ENCODE data around the gene SC5D. TPM values are rescaled to one million over a fixed set of nuclear protein-coding genes. Genes with fewer than 3 reads are reported as not detected.
A peak's percentile ranks its signal among the peaks of the same experiment; 100 is the strongest.

SC5D gene
- total RNA-seq, 4 donors from 2014 or later: 7.7 to 56.0 (median 23.1) TPM

- no peaks in the 10 kb centered on the region for H3K36me3 ChIP-seq
- no peak overlapping the region for H3K27ac ChIP-seq
- no peak overlapping the region for H3K4me3 ChIP-seq
- DNase-seq: no peak
- H3K4me1 ChIP-seq: no peaks in the 10 kb centered on the region
- H3K27me3 ChIP-seq: no peaks in the 10 kb centered on the region
- no peak for TF ChIP-seq POLR2A (IDR thresholded peaks at IDR 0.05)
- no peak for TF ChIP-seq CTCF (IDR thresholded peaks at IDR 0.05)
- no peaks in the 10 kb centered on the region for H3K9me3 ChIP-seq
- intact Hi-C loops (cut with DNase I; ENCODE audit: low total_unique reads): no loop called here
Measured at GRCh38 chr11:121349790-121350189, 57.2 kb downstream of the SC5D start.

- no peak for TF ChIP-seq POLR2A (IDR thresholded peaks at IDR 0.05)
- TF ChIP-seq CTCF (IDR thresholded peaks at IDR 0.05): no peak
- no peaks in the 10 kb centered on the region for H3K9me3 ChIP-seq
- H3K27ac ChIP-seq: no peak overlapping the region
- H3K4me1 ChIP-seq: no peaks in the 10 kb centered on the region
- DNase-seq: no peak
- no peaks in the 10 kb centered on the region for H3K36me3 ChIP-seq
- no peak overlapping the region for H3K4me3 ChIP-seq
- intact Hi-C loops (cut with DNase I; ENCODE audit: low total_unique reads): no loop called here
- H3K27me3 ChIP-seq: no peaks in the 10 kb centered on the region
Measured at GRCh38 chr11:121350314-121351082, 57.9 kb downstream of the SC5D start.

GRCh38 chr11:121351083-121351630 lies 58.6 kb downstream of the SC5D start:
- Histone ChIP-seq H3K27me3 (no peaks in the 10 kb centered on the region), H3K27ac (no peak overlapping the region), H3K9me3 (no peaks in the 10 kb centered on the region), H3K4me1 (no peaks in the 10 kb centered on the region), H3K36me3 (no peaks in the 10 kb centered on the region), H3K4me3 (no peak overlapping the region)
- no peak for DNase-seq
- intact Hi-C loops (cut with DNase I; ENCODE audit: low total_unique reads): no loop called here
- no peak for TF ChIP-seq POLR2A (IDR thresholded peaks at IDR 0.05)
- no peak for TF ChIP-seq CTCF (IDR thresholded peaks at IDR 0.05)

GRCh38 chr11:121352251-121352891 lies 59.8 kb downstream of the SC5D start:
- H3K4me3 ChIP-seq: no peak overlapping the region
- no peak overlapping the region for H3K27ac ChIP-seq
- no peaks in the 10 kb centered on the region for H3K36me3 ChIP-seq
- DNase-seq: peak in 1 of 2 donors; percentile 36
- H3K27me3 ChIP-seq: no peaks in the 10 kb centered on the region
- H3K4me1 ChIP-seq: no peaks in the 10 kb centered on the region
- intact Hi-C loops (cut with DNase I; ENCODE audit: low total_unique reads): no loop called here
- TF ChIP-seq CTCF (IDR thresholded peaks at IDR 0.05) (no peak), POLR2A (IDR thresholded peaks at IDR 0.05) (no peak)
- H3K9me3 ChIP-seq: no peaks in the 10 kb centered on the region

- H3K27me3 ChIP-seq: no peaks in the 10 kb centered on the region
- no peaks in the 10 kb centered on the region for H3K9me3 ChIP-seq
- H3K27ac ChIP-seq: no peak overlapping the region
- no peaks in the 10 kb centered on the region for H3K36me3 ChIP-seq
- intact Hi-C loops (cut with DNase I; ENCODE audit: low total_unique reads): no loop called here
- no peak for DNase-seq
- H3K4me1 ChIP-seq: no peaks in the 10 kb centered on the region
- H3K4me3 ChIP-seq: no peak overlapping the region
- TF ChIP-seq POLR2A (IDR thresholded peaks at IDR 0.05) (no peak), CTCF (IDR thresholded peaks at IDR 0.05) (no peak)
Measured at GRCh38 chr11:121354192-121354591, 61.6 kb downstream of the SC5D start.
